Sigmoid colon (tissue), 7 donors: Measurements from ENCODE around the gene AGTPBP1. TPM values are rescaled to one million over a fixed set of nuclear protein-coding genes. Genes with fewer than 3 reads are reported as not detected.

Source experiments
- DNase-seq: peaks from one replicate; pipeline ENCODE4 v3.0.0-alpha.2; 2019
- H3K27ac ChIP-seq, 4 donors: fragments of 200-600 bp; sonication (generic); one replicate each; pipeline ENCODE4 v1.5.1; 2016 to 2019; ENCODE audit warnings: mild to moderate bottlenecking in 1 of 4
- H3K27me3 ChIP-seq, 3 donors: fragments of 200-600 bp; sonication (generic); one replicate each; pipeline ENCODE4 v1.5.1; 2019; ENCODE audit warnings: mild to moderate bottlenecking in 1 of 3
- H3K36me3 ChIP-seq, 4 donors: fragments of 200-600 bp; sonication (generic); one replicate each; pipeline ENCODE4 v1.5.1; 2016 to 2019
- H3K4me1 ChIP-seq, 4 donors: fragments of 200-600 bp; sonication (generic); one replicate each; pipeline ENCODE4 v1.5.1; 2017 to 2019
- H3K4me3 ChIP-seq, 4 donors: fragments of 200-600 bp; sonication (generic); one replicate each; pipeline ENCODE4 v1.5.1; 2017 to 2019; ENCODE audit warnings: mild to moderate bottlenecking in 2 of 4, moderate library complexity in 1 of 4
- H3K9me3 ChIP-seq, 4 donors: fragments of 200-600 bp in 3 of 4; sonication (generic) in 3 of 4; one replicate each; pipeline versions ENCODE4 v1.5.1 to v1.6.1; 2013 to 2019
- CTCF ChIP-seq, 4 experiments: fragments of 450-650 bp in 3 of 4; fragments of 200-600 bp in 1 of 4; IDR thresholded peaks; one replicate each; pipeline ENCODE4 v1.5.1; 2016 to 2019; ENCODE audit warnings: antibody characterized with exemption in 4 of 4, mild to moderate bottlenecking in 3 of 4, moderate library complexity in 2 of 4
- EP300 ChIP-seq, 4 donors: sonication (generic); formaldehyde crosslinking; IDR thresholded peaks; one replicate each; pipeline ENCODE4 v1.6.1; 2017; ENCODE audit warnings: antibody characterized with exemption in 4 of 4
- POLR2A ChIP-seq, 2 donors: fragments of 450-650 bp; IDR thresholded peaks; one replicate each; pipeline ENCODE4 v1.6.1; 2016; ENCODE audit warnings: antibody characterized with exemption in 2 of 2, mild to moderate bottlenecking in 2 of 2, moderate library complexity in 2 of 2
- POLR2AphosphoS5 ChIP-seq, 4 donors: sonication (generic); formaldehyde crosslinking; IDR thresholded peaks; one replicate each; pipeline ENCODE4 v1.6.1; 2017; ENCODE audit warnings: antibody characterized with exemption in 4 of 4
- WGBS, 2 donors: extraction: QIAGEN DNeasy Blood & Tissue Kit; methylation state at CpG; one replicate each; pipeline ENCODE4 v1.1.7; 2013; 5-methylcytosine and 5-hydroxymethylcytosine counted together
- intact Hi-C: fragments of 100-400 bp; cut with DNase I; formaldehyde crosslinking; loops from one replicate; pipeline ENCODE4 v1.15.1; 2023
- polyA plus RNA-seq, 3 donors: library from polyadenylated mRNA; stranded (reverse); fragments of 200-250 nt; gene quantifications; one replicate each; pipeline ENCODE4 v1.2.3, GENCODE V29; 2013
- total RNA-seq, 4 donors: library from RNA; depleted of rRNA; stranded (reverse); fragments of >200 nt; gene quantifications; one replicate each; pipeline ENCODE4 v1.1.0, GENCODE V29; 2016
- donor health status: healthy with polysubstance abuse.
- donor health status: Bipolar disorder and iron deficiency.
- donor health status: healthy.

The AGTPBP1 gene
- total and polyA plus RNA-seq, 7 donors: 3.6 to 24.7 (median 17.1) TPM

GRCh38 chr9:85610074-85610860, 131.5 kb downstream of the AGTPBP1 start:
- H3K4me1 ChIP-seq: no peaks in the 10 kb centered on the region
- no peaks in the 10 kb centered on the region for H3K9me3 ChIP-seq
- H3K27me3 ChIP-seq: no peaks in the 10 kb centered on the region
- H3K36me3 ChIP-seq: no peaks in the 10 kb centered on the region
- 51 to 80% methylated on average over 4 of the region's 4 CpGs for WGBS, 2 donors
- no peak for DNase-seq
- H3K27ac ChIP-seq: no peak overlapping the region
- H3K4me3 ChIP-seq: peak overlapping the region in 3 of 4 donors; percentile 17 to 35 (median 24)
- intact Hi-C loops: loop anchor here (2.0 kb wide), 1 partner anchor 1213 kb away; no protein-coding TSS in a partner anchor
- TF ChIP-seq CTCF (IDR thresholded peaks at IDR 0.05) (peak; percentile 43 to 80 (median 68)), EP300 (IDR thresholded peaks at IDR 0.05) (no peak)

- Histone ChIP-seq H3K27ac (no peak overlapping the region), H3K27me3 (no peaks in the 10 kb centered on the region), H3K4me3 (no peak overlapping the region), H3K4me1 (no peaks in the 10 kb centered on the region), H3K36me3 (no peaks in the 10 kb centered on the region), H3K9me3 (no peaks in the 10 kb centered on the region)
- no peak for TF ChIP-seq POLR2AphosphoS5 (IDR thresholded peaks at IDR 0.05)
- TF ChIP-seq POLR2A (IDR thresholded peaks at IDR 0.05): no peak
- TF ChIP-seq EP300 (IDR thresholded peaks at IDR 0.05): no peak
- TF ChIP-seq CTCF (IDR thresholded peaks at IDR 0.05): no peak
- DNase-seq: no peak
- WGBS, 2 donors: 88 to 93% methylated on average over 1 of the region's 1 CpG
- intact Hi-C loops: no loop called here
Measured at GRCh38 chr9:85605905-85606304, 135.8 kb downstream of the AGTPBP1 start.

GRCh38 chr9:85603936-85604335, 137.8 kb downstream of the AGTPBP1 start:
- no peaks in the 10 kb centered on the region for H3K36me3 ChIP-seq
- 95 to 97% methylated on average over 3 of the region's 3 CpGs for WGBS, 2 donors
- no peak overlapping the region for H3K4me3 ChIP-seq
- intact Hi-C loops: no loop called here
- no peak for TF ChIP-seq POLR2A (IDR thresholded peaks at IDR 0.05)
- TF ChIP-seq EP300 (IDR thresholded peaks at IDR 0.05): no peak
- TF ChIP-seq CTCF (IDR thresholded peaks at IDR 0.05): no peak
- H3K27me3 ChIP-seq: no peaks in the 10 kb centered on the region
- no peaks in the 10 kb centered on the region for H3K9me3 ChIP-seq
- no peak overlapping the region for H3K27ac ChIP-seq
- no peak for DNase-seq
- no peaks in the 10 kb centered on the region for H3K4me1 ChIP-seq

- no peak for DNase-seq
- Histone ChIP-seq H3K27ac (no peak overlapping the region), H3K4me1 (no peaks in the 10 kb centered on the region), H3K9me3 (no peaks in the 10 kb centered on the region), H3K4me3 (no peak overlapping the region), H3K36me3 (no peaks in the 10 kb centered on the region), H3K27me3 (no peaks in the 10 kb centered on the region)
- TF ChIP-seq POLR2AphosphoS5 (IDR thresholded peaks at IDR 0.05) (no peak), EP300 (IDR thresholded peaks at IDR 0.05) (no peak), CTCF (IDR thresholded peaks at IDR 0.05) (no peak), POLR2A (IDR thresholded peaks at IDR 0.05) (no peak)
- intact Hi-C loops: no loop called here
- 97 to 98% methylated on average over 6 of the region's 6 CpGs for WGBS, 2 donors
Measured at GRCh38 chr9:85602742-85603141, 139.0 kb downstream of the AGTPBP1 start.
